GM18526 (cell line): ENCODE results near the gene GHDC.

Experiments used
- POLR2A ChIP-seq: IDR thresholded peaks from 3 replicates; pipeline ENCODE4 v1.6.1; 2011; ENCODE audit not compliant: insufficient read length; ENCODE audit errors: extremely low read depth

Gene GHDC

DNA sequence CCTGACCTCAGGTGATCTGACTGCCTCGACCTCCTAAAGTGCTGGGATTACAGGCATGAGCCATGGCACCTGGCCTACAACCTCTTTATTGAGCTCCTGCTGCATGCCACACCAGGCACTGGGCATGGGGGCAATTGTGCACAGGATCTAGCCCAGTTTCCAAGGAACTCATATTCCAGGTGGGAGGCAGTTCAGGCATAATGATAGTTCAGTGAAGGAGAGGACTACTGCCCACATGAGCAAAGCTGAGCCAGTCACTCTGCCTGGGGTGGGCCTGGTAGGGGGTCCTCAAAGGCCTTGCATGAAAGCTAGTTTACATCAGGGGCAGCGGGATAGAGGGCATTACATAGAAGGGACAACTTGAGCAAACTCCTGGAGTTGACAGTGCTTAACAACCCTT, 6.5 kb downstream of the GHDC start:
- TF ChIP-seq POLR2A: no peak

DNA sequence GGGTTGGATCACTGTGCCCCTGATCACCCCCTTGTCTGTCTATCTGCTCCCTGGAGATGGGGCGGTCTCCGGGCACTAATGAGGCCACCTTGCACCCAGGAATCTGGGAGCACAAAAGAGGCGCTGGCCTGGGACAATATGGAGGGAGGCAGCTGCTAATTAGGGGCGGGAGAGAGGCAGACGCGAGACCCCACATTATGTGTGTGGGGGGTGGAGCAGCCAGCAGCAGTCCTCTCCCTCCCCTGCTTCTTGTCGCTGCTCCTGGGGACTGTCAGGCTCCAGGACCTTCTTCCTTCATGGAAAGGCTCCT, 8.7 kb downstream of the GHDC start:
- TF ChIP-seq POLR2A: no peak

DNA sequence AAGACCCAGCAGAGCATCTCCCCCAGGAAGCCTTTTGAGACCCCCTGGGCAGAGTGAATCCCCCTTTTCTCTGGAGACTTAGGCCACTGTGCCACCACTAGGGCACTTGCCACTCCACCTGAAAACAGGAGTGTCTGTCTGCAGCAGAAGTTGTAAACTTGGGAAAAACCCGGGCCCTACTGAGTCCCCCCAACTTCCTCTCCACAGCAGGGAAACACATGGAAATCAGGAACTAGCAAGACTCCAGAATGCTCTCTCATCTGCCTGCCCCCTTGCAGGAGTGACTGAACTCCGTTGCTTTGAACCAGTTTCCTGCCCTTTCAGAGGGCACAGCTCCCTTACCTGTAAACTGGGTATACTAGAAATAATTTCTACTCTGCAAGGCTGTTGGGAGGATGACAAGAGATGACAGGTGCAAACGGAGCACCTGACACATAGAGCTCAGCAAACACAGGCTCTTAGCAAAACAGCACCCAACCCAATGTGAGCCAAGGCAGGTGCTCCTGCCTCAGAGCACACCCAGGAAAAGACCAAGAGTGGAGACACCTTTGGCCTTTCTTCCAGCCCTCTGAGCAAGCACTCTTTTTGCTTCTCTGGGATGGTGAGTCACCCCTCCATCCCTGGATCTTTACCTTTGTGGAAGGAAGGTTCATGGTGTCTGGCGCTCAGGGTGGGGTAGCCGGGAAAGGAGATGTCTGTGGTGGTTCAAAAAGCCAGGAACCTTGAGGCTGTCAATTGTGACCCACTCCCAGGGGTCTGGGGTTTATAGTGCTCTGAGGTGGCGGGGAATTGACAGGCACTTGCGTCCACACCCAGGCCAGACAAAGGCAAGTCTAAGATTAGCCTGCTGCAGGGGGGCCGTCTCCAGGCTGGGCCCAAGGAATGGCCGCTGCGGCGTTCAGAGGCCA, 9.3 kb downstream of the GHDC start, which contains the start of gene HCRT:
TSS of gene HCRT (minus strand) at position 740 of the 908 bp plus-strand sequence. CDS start at position 653, 87 bp downstream.
- TF ChIP-seq POLR2A: no peak

DNA sequence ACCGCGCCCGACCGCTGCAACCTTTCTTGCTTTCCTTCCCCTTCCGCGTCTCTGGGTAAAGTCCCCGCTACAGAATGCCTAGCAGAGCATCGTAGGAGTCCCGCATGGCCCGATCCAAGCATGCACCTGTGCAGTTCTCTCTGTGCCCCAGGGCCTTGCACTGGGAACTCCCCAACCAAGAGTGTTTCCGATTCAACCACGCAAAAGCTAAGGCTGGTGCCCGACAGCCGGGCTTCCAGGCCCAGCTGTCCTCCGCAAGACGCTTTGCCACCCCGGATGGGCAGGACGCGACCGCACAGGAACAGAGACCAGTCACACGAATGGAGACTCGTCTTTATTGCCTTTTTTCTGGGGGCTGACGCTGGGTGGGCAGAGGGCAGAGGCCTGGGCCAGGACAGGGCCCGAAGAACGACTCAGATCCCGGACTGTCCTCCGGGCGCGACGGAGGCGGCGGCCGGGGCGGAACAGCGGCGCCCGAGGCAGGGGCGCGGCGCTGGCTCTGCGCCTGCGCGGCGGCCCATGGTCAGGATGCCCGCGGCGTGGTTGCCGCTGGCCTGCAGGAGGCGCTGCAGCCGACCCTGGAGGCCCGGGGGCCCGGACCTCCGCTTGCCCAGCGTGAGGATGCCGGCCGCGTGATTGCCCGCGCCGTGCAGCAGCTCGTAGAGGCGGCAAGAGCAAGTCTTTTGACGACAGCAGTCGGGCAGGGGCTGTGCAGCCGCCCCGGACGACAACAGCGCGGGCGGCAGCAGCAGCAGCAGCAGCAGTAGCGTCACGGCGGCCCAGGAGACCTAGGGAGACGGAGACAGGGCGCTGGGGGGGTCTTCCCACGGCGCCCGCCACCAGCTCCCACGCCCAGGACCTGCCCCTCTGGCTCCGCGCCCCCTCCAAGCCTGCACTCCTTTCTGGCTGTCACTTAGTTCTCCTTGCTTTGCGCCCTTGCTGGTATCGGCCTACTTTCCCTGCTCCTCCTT, 10.3 kb downstream of the GHDC start:
- peak; percentile 61 for TF ChIP-seq POLR2A

DNA sequence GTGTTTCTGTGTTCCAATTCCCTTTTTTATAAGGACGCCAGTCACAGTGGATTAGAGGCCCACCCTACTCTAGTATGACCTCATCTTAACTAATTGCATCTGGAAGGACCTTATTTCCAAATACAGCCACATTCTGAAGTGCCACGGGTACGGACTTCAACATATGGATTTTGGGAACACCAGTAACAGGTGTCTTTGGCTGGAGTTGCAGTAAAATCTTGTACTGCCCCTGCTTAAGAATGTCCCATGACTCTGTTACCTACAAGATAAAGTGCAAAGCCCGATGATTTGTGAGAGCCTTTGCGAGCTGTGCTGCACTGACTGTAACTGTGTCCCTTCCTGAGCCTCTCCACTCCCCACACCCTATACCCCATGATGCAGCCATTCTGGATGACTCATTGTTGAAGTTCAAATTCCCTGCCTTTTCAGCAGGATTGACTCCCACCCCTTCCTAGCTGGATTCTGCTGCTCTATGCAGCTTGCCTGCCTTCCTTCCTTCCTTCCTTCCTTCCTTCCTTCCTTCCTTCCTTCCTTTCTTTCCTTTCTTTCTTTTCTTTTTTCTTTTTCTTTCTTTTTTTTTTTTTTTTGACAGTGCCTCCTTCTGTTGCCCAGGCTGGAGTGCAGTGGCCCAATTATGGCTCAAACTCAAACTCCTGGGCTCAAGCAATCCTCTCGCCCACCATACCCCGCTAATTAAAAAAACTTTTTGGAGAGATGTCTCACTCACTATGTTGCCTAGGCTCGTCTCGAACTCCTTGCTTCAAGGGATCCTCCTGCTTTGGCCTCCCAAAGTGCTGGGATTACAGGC, 11.2 kb downstream of the GHDC start:
- no peak for TF ChIP-seq POLR2A

DNA sequence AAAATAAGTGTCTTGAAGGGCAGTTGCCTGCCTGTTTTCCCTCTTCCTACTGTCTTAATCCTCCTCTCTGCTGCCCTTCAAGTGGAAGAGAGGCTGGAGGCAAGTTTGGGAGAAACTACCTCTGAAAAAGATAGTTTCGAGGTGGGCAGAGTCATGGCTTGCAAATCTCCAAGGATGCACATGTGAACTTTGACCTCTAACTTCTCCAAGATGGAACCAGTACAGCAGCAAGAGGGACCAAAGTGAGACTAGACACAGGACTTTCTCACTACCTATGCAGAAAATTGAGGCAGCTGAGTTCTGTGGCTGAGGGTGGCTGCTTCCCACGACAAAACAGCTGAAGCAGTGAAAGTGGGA, 12.5 kb downstream of the GHDC start:
- no peak for TF ChIP-seq POLR2A

DNA sequence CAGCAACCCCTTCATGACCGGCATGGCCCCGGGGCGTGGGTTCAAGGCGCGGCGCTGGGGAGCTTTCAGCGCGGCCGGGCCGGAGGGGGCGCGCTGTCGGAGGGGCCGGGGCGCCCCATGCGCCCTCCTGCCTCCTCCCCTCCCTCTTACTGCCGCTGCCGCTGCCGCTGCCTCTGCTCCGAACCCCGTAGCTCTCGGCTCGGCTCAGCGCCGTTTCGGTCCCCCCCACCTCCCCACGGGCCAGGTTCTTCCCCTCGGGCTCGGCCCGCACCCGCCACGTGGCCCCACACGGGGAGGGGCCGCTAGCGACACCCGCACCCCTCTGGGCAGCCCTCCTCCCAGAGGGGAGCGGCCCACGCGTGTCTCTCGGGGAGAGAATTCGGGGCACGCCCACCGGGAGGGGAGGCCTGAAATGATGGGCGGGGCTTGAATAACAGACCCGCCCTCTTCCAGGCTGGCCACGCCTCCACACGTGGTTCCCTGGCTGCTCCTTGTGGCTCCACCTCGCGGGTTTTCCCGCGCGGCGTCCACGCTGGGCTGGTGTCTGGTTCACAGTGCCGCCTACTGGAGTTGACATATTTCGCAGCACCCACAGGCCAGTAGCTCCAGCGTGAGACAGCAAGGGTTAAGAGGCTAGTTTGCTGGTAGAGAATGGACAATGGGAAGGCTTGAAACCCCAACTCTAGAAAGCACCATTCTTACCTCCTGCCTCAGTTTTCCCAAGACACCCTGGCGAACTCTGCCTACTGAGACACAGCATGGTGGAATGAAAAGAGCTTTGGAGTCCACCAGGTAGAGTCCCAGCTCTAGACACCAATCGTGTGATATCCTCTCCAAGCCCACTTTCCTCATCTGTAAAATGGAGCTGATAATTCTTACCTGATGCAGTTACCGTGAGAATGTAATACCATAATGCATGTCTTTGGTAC, 13.1 kb downstream of the GHDC start, which contains the start of gene KCNH4:
TSS of gene KCNH4 (minus strand) at position 221 of the 929 bp plus-strand sequence. CDS start at position 24, 197 bp downstream.
- TF ChIP-seq POLR2A: no peak

DNA sequence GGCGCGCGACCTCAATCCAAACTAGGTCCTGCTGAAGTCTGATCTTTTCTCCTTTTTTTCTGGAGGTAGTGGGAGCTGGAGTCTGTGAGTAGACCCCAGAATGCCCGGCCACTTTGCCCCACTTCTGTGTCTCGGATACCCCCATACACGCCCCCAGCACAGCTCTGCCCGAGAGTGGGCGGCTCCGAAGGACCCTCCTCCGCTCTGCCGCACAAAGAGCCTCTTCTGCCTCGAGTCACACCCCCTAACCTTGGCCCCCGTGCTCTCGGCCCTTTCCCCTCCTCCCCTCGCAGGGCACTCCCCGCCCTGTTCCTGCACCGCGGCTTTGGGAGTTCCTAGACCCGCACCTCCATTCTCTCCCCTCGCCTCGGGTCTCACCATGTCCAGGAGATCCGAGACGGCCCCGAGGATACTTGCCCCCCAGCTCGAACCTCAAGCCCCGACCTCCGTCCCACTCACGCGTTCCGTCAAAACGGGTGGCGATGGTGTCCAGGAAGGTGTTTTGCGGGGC, 13.8 kb downstream of the GHDC start:
- TF ChIP-seq POLR2A: no peak

DNA sequence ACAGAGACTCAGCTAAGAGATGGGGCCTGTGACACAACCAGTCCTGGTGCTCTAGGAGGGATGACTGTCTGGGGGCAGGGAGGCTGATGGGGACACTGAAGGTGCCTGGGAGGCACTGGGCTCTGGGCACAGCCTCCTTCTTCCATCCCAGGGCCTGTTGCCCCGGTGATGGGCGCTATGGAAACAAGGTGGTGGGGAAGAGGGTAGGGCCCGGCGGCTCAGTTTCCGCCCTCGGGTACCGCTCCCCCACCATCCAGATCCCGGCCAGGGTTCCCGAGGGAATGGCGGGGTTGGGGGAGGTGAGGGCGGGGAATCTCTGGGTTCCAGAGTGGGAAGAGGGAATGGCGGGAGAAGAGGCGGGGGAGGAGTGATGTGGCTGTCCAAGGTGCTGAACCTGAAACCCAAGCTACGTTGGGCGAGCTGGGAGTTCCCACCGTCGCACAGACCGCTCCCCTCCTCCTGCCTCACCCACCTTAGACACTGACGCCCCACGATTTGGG, 14.3 kb downstream of the GHDC start:
- TF ChIP-seq POLR2A: no peak

DNA sequence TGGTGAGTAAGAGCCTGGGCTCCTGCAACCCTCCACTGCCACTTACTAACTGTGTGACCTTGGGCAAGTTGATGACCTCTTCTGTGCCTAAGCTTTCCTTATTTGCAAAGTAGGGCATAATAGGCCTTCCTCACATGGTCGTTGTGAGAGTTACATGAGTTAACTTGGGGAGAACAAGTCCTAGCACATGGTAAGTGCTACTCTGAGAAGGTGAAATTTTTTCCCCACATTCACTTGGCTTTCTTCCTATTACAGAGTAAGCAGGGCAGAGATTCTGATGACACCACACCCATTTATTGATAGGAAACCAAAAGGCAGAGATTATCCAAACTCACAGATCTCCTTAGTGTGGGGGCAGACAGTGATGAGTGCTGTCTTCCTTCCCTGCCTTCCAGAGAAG, 15.0 kb downstream of the GHDC start:
- TF ChIP-seq POLR2A: no peak

DNA sequence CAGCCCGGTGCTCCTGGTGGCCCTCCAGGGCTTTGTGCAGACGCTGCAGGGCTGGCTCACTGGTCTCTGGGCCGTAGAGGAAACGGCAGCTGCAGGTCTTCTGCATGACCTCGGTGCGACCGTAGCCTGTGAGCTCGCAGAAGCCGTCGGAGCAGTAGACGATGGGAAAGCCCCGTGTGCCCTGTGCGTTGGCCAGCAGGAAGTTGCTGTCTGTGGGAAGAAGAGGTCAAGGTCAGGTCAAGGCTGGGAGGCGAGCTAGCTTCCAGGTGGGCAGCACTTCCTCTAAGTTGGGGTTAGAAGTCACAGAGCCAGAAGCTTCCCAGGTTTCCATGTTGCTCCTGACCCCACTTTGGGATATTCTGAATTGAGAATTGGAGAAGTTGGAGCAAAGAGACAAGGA, 15.5 kb downstream of the GHDC start:
- TF ChIP-seq POLR2A: no peak

DNA sequence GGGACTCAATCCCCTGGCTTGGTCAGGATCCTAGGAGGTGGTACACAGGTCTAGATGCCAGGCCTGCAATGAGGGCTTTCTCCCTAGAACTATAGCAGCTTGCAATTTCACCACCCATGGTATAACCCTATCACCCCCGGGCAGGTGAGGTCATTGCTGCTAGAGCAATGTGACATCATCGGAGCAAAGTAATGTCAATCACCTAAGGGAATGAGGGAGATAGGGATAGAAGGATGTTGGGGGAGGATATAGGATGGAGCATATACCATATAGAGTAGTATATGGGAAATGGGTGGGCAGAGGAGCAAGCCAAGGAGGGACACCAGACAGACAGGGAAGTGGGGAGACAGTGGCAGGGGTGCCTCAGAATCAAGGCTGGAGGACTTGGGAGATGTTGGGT, 16.6 kb downstream of the GHDC start:
- no peak for TF ChIP-seq POLR2A

DNA sequence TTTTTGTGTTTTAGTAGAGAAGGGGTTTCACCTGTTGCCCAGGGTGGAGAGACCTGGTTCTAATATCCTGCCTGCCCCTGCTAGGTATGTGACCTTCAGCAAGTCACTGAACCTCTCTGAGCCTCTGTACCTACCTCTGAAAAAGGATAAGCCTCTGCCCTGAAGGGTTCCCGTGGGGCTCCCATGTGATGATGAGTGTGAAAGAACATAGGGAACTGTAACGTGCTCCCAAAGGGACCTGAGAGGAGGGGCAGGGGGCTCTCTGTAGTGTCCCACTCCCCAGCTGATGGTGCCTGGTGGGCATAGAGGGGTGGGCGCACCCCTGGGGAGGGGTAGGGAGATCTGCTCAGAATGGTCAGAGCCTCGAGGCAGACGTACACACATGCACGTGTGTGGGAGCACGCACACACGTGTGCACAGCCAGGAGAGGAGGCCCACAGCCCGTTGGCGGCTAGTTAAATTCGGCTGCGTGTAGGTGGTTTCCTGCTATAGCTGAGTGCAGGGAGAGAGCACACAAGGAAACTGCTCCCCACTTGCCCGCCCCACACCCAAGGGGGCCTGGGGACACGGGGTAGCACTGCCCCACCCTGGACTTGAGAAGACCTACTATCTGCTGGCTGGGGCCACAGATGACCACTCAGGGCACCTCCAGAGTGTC, 20.0 kb downstream of the GHDC start:
- no peak for TF ChIP-seq POLR2A
